Measurements from ENCODE around the gene DOCK2.

DNA sequence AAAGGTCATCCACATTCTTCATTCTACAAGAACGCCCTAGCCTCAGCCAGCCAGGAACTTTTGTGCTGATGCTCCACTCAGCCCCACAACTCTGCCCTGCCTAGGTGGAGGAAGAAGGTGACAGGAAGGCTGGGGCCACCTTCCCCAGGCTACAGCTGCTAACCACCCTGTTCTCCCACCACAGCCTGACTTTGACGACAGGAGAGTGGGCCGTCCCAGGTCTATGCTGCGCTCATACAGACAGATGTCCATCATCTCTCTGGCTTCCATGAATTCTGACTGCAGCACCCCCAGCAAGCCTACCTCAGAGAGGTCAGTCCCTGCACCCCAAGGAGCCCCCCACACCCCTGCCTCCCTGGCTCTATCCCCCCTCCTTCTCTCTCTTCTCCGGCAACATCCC, 440.5 kb downstream of the DOCK2 start:
- no peak for TF ChIP-seq CTCF (IDR thresholded peaks at IDR 0.05; ENCODE audit: insufficient read depth, low read length, poor library complexity, severe bottlenecking)
- no peak for TF ChIP-seq EZH2phosphoT487 (conservative IDR thresholded peaks at IDR 0.05; ENCODE audit: low read length)
